Measurements from ENCODE around the gene PPM1E.

The PPM1E gene

DNA sequence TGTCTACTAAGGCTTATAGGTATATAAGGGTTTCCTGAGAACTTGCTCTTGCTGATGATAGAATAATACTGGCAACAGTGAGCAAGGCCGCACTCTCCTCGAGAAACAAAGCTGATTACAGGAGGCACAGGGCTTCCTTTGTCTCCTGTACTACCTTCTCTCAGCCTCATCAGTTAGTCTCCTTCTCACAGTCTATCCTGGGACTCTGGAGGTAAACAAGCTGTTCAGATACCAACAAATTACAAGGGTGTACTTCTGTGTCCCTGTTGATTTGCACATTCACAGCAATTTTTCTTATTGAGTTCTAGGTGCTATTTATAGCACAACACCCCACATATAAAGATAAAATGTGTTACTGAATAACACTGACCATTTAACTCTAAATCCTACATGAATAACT, 252.3 kb downstream of the PPM1E start:
- no CpG with 5 or more reads among the region's 2 CpGs for WGBS (ENCODE audit: extremely low coverage, insufficient coverage, insufficient read length)
- no peak for DNase-seq
- Histone ChIP-seq H3K9ac (ENCODE audit: low read length) (no peak overlapping the region), H3K4me3 (ENCODE audit: low read depth, low read length) (no peak overlapping the region), H3K4me1 (ENCODE audit: control insufficient read depth in 1 of 2, insufficient read depth in 2 of 2, low read length in 2 of 2) (no peaks in the 10 kb centered on the region), H2BK120ac (ENCODE audit: insufficient read depth, low read length, poor library complexity) (no peak overlapping the region), H3K27ac (ENCODE audit: low read depth, low read length) (no peak overlapping the region), H3K23ac (ENCODE audit: low read length) (no peak overlapping the region), H4K12ac (ENCODE audit: low read depth, low read length) (no peak overlapping the region), H3K9me3 (ENCODE audit: insufficient read depth, low read depth, low read length) (no peaks in the 10 kb centered on the region), H3K18ac (ENCODE audit: low read length) (no peak overlapping the region), H4K91ac (ENCODE audit: low read depth, low read length) (no peak overlapping the region), H3K36me3 (ENCODE audit: control insufficient read depth in 1 of 2, insufficient read depth in 2 of 2, low read length in 2 of 2) (peaks cover 2 to 4% of the 10 kb centered on the region in 2 experiments), H3K79me2 (ENCODE audit: control insufficient read depth, insufficient read depth, low read length, poor library complexity) (no peaks in the 10 kb centered on the region), H2BK5ac (ENCODE audit: low read depth, low read length, poor library complexity) (no peak overlapping the region), H3K79me1 (ENCODE audit: low read length) (no peaks in the 10 kb centered on the region), H3K27me3 (ENCODE audit: insufficient read depth, low read length) (no peaks in the 10 kb centered on the region), H4K8ac (ENCODE audit: low read depth, low read length) (no peak overlapping the region), H2AFZ (ENCODE audit: insufficient read depth, low read length, poor library complexity) (no peak overlapping the region), H3K4me2 (ENCODE audit: low read length) (no peak overlapping the region), H2BK12ac (ENCODE audit: low read length) (no peak overlapping the region), H2AK5ac (ENCODE audit: low read length) (no peak overlapping the region), H3K14ac (ENCODE audit: low read length) (no peak overlapping the region), H3K4ac (ENCODE audit: low read depth, low read length) (no peak overlapping the region)

- H4K91ac ChIP-seq (ENCODE audit: low read depth, low read length), result no peak overlapping the region
- no peak overlapping the region for H2AK5ac ChIP-seq (ENCODE audit: low read length)
- no peak overlapping the region for H3K4ac ChIP-seq (ENCODE audit: low read depth, low read length)
- H3K14ac ChIP-seq (ENCODE audit: low read length), result no peak overlapping the region
- H3K27me3 ChIP-seq (ENCODE audit: insufficient read depth, low read length), result no peaks in the 10 kb centered on the region
- no peak overlapping the region for H3K4me2 ChIP-seq (ENCODE audit: low read length)
- H2BK12ac ChIP-seq (ENCODE audit: low read length), result no peak overlapping the region
- WGBS (ENCODE audit: extremely low coverage, insufficient coverage, insufficient read length), result no CpG with 5 or more reads among the region's 2 CpGs
- H3K79me1 ChIP-seq (ENCODE audit: low read length), result no peaks in the 10 kb centered on the region
- H3K79me2 ChIP-seq (ENCODE audit: control insufficient read depth, insufficient read depth, low read length, poor library complexity), result no peaks in the 10 kb centered on the region
- no peak overlapping the region for H4K8ac ChIP-seq (ENCODE audit: low read depth, low read length)
- no peak overlapping the region for H2BK120ac ChIP-seq (ENCODE audit: insufficient read depth, low read length, poor library complexity)
- DNase-seq, result no peak
- no peak overlapping the region for H4K12ac ChIP-seq (ENCODE audit: low read depth, low read length)
- no peak overlapping the region for H2BK5ac ChIP-seq (ENCODE audit: low read depth, low read length, poor library complexity)
- no peak overlapping the region for H3K23ac ChIP-seq (ENCODE audit: low read length)
- no peak overlapping the region for H3K18ac ChIP-seq (ENCODE audit: low read length)
- no peak overlapping the region for H3K9ac ChIP-seq (ENCODE audit: low read length)
- H3K4me1 ChIP-seq (ENCODE audit: control insufficient read depth in 1 of 2, insufficient read depth in 2 of 2, low read length in 2 of 2), result no peaks in the 10 kb centered on the region
- H2AFZ ChIP-seq (ENCODE audit: insufficient read depth, low read length, poor library complexity), result no peak overlapping the region
- no peak overlapping the region for H3K27ac ChIP-seq (ENCODE audit: low read depth, low read length)
- no peaks in the 10 kb centered on the region for H3K9me3 ChIP-seq (ENCODE audit: insufficient read depth, low read depth, low read length)
- no peak overlapping the region for H3K4me3 ChIP-seq (ENCODE audit: low read depth, low read length)
- peaks cover 2 to 7% of the 10 kb centered on the region in 2 experiments for H3K36me3 ChIP-seq (ENCODE audit: control insufficient read depth in 1 of 2, insufficient read depth in 2 of 2, low read length in 2 of 2)
Measured at GRCh38 chr17:59008737-59009136, 253.1 kb downstream of the PPM1E start.

- Histone ChIP-seq H3K9me3 (ENCODE audit: insufficient read depth, low read depth, low read length) (no peaks in the 10 kb centered on the region), H2AK5ac (ENCODE audit: low read length) (no peak overlapping the region), H2BK120ac (ENCODE audit: insufficient read depth, low read length, poor library complexity) (no peak overlapping the region), H4K91ac (ENCODE audit: low read depth, low read length) (no peak overlapping the region), H2BK12ac (ENCODE audit: low read length) (no peak overlapping the region), H3K14ac (ENCODE audit: low read length) (no peak overlapping the region), H4K12ac (ENCODE audit: low read depth, low read length) (no peak overlapping the region), H3K4me3 (ENCODE audit: low read depth, low read length) (no peak overlapping the region), H4K8ac (ENCODE audit: low read depth, low read length) (no peak overlapping the region), H3K27me3 (ENCODE audit: insufficient read depth, low read length) (no peaks in the 10 kb centered on the region), H3K79me1 (ENCODE audit: low read length) (no peaks in the 10 kb centered on the region), H3K4me1 (ENCODE audit: control insufficient read depth in 1 of 2, insufficient read depth in 2 of 2, low read length in 2 of 2) (no peaks in the 10 kb centered on the region), H3K27ac (ENCODE audit: low read depth, low read length) (no peak overlapping the region), H2AFZ (ENCODE audit: insufficient read depth, low read length, poor library complexity) (no peak overlapping the region), H3K79me2 (ENCODE audit: control insufficient read depth, insufficient read depth, low read length, poor library complexity) (no peaks in the 10 kb centered on the region), H3K9ac (ENCODE audit: low read length) (no peak overlapping the region), H3K4ac (ENCODE audit: low read depth, low read length) (no peak overlapping the region), H3K36me3 (ENCODE audit: control insufficient read depth in 1 of 2, insufficient read depth in 2 of 2, low read length in 2 of 2) (peaks cover 2 to 7% of the 10 kb centered on the region in 2 experiments), H3K18ac (ENCODE audit: low read length) (no peak overlapping the region), H3K4me2 (ENCODE audit: low read length) (no peak overlapping the region), H2BK5ac (ENCODE audit: low read depth, low read length, poor library complexity) (no peak overlapping the region), H3K23ac (ENCODE audit: low read length) (no peak overlapping the region)
- no CpG with 5 or more reads among the region's 2 CpGs for WGBS (ENCODE audit: extremely low coverage, insufficient coverage, insufficient read length)
- peak; percentile 25 to 75 for DNase-seq
Measured at GRCh38 chr17:59010026-59010425, 254.4 kb downstream of the PPM1E start.

DNA sequence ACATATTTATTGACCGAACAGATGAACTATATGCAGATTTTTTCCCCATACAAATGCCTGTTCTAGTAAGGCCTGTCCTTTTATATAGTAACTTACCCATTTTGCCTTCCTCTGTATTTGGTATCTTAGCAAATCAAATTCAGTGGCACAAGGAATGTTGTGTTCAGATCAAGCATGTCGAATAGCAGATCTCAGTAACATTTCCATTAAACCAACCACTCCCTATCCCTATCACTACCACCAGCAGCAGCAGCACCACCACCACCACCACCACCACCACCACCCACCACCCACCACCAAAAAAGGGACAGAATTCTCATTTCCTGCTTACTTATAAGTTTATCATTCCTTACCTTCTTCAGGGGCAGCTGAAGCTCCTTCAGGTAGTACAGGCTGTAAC, 256.3 kb downstream of the PPM1E start:
- no peak overlapping the region for H4K91ac ChIP-seq (ENCODE audit: low read depth, low read length)
- H3K18ac ChIP-seq (ENCODE audit: low read length), result no peak overlapping the region
- no peak overlapping the region for H4K8ac ChIP-seq (ENCODE audit: low read depth, low read length)
- no peak overlapping the region for H3K27ac ChIP-seq (ENCODE audit: low read depth, low read length)
- no peak overlapping the region for H3K4me3 ChIP-seq (ENCODE audit: low read depth, low read length)
- WGBS (ENCODE audit: extremely low coverage, insufficient coverage, insufficient read length), result no CpG with 5 or more reads among the region's 2 CpGs
- H2BK5ac ChIP-seq (ENCODE audit: low read depth, low read length, poor library complexity), result no peak overlapping the region
- H3K4me1 ChIP-seq (ENCODE audit: control insufficient read depth in 1 of 2, insufficient read depth in 2 of 2, low read length in 2 of 2), result no peaks in the 10 kb centered on the region
- no peak for DNase-seq
- no peak overlapping the region for H3K14ac ChIP-seq (ENCODE audit: low read length)
- H3K27me3 ChIP-seq (ENCODE audit: insufficient read depth, low read length), result no peaks in the 10 kb centered on the region
- no peak overlapping the region for H3K4me2 ChIP-seq (ENCODE audit: low read length)
- H3K36me3 ChIP-seq (ENCODE audit: control insufficient read depth in 1 of 2, insufficient read depth in 2 of 2, low read length in 2 of 2), result peaks cover 3 to 12% of the 10 kb centered on the region in 2 experiments
- no peak overlapping the region for H2BK12ac ChIP-seq (ENCODE audit: low read length)
- no peak overlapping the region for H2AFZ ChIP-seq (ENCODE audit: insufficient read depth, low read length, poor library complexity)
- no peak overlapping the region for H3K9ac ChIP-seq (ENCODE audit: low read length)
- H3K9me3 ChIP-seq (ENCODE audit: insufficient read depth, low read depth, low read length), result no peaks in the 10 kb centered on the region
- no peak overlapping the region for H3K4ac ChIP-seq (ENCODE audit: low read depth, low read length)
- H4K12ac ChIP-seq (ENCODE audit: low read depth, low read length), result no peak overlapping the region
- H3K79me1 ChIP-seq (ENCODE audit: low read length), result no peaks in the 10 kb centered on the region
- H3K79me2 ChIP-seq (ENCODE audit: control insufficient read depth, insufficient read depth, low read length, poor library complexity), result no peaks in the 10 kb centered on the region
- H3K23ac ChIP-seq (ENCODE audit: low read length), result no peak overlapping the region
- H2BK120ac ChIP-seq (ENCODE audit: insufficient read depth, low read length, poor library complexity), result no peak overlapping the region
- no peak overlapping the region for H2AK5ac ChIP-seq (ENCODE audit: low read length)
